Amniotic stem cell (primary cell): Measurements from ENCODE around the gene KCNA1.
"Not testable (repeated sequence)": the region's sequence is repeated elsewhere in the genome, so short reads cannot be mapped to it uniquely, and the experiment has no call there.

Experiments used
- DNase-seq: peaks from one replicate; lab custom pipeline; 2025; lab: John Stamatoyannopoulos, UW

The KCNA1 gene

DNA sequence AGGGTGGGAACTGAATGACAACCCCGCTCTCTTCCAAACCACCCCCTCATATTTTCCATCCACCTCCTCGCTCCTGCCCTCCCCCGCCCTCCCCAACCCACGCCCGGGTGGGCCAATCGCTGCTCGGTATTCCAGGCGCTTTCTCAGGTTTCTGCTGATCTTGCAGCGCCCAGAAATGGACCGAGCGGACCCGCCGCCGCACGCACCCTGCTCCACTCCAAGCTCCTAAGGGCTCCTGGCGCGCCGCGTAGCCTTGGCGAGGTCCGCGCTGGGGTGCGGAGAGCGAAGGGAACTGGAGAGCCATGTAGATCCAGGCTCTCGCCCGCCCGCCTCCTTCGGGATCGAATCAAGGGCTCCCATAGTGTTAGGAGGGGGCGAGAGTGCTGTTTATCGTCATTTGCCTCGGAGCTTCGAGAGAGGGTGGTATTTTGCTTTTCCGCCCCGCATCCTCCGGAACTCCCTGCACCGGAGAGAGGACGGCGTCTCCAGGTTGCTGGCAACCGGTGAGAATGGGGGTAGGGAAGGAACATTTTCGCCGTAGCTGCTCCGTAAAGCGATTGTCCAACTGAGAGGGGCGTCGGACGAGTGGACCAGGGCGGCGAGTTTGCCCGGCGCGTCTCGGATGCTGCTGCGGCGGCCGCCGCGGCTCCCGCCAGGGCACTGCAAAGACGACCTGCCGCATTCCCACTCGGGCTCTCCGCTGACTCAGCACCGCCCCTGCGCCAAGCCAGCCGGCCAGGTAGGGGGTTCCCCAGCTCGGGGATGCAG lies at the start of gene KCNA1:
KCNA1 (plus strand) TSS at position 172 of the 768 bp plus-strand sequence. CDS start 1,474 bp downstream, outside the sequence.
- DNase-seq, result no peak

GRCh38 chr12:4860741-4861140 lies 49.0 kb upstream of the KCNA1 start:
- no peak for DNase-seq

- DNase-seq, result no peak
Measured at GRCh38 chr12:4862809-4863208, 46.9 kb upstream of the KCNA1 start.

GRCh38 chr12:4864575-4864974 lies 45.1 kb upstream of the KCNA1 start:
- DNase-seq, result no peak

GRCh38 chr12:4865246-4865645 lies 44.5 kb upstream of the KCNA1 start:
- no peak for DNase-seq

DNA sequence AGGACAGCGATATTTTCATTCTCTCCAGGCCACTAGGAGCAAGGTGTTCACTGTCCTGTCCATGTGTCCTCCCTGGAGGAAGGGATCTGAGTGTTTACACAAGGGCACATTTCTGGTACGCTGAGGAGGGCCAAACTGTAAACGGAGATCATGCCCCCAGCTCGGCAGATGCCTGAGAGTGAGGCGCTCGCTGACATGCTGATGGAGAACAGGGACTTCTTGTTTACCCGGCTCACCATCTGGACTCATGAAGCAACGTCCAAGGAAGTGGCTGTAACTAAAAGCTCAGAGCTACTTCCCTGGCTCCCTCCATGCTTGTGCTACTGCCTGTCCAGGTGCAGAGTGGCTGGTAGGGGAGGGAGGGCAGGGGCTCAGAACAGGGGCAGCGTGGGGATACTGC lies 43.4 kb upstream of the KCNA1 start:
- DNase-seq, result no peak

- DNase-seq, result no peak
Measured at GRCh38 chr12:4867384-4867783, 42.3 kb upstream of the KCNA1 start.

DNA sequence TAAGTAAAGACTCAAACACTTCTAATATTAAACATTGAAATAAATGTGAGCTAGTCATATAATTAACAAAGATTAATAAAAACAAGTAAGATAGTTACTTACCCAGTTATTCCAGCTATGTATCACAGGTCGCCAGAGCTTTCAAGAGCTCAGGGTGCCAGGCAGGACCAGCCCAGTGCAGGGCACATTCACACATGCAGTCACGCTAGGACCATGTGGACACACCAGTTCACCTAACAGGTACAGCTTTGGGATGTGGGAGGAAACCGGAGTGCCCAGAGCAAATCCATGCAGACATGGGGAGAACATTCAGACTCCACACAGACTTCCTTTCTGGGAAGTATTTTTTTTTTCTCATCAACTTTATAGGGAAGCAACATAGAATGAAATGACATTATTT lies 39.3 kb upstream of the KCNA1 start:
- DNase-seq, result no peak

GRCh38 chr12:4871514-4871913 lies 38.2 kb upstream of the KCNA1 start:
- DNase-seq, result no peak

DNA sequence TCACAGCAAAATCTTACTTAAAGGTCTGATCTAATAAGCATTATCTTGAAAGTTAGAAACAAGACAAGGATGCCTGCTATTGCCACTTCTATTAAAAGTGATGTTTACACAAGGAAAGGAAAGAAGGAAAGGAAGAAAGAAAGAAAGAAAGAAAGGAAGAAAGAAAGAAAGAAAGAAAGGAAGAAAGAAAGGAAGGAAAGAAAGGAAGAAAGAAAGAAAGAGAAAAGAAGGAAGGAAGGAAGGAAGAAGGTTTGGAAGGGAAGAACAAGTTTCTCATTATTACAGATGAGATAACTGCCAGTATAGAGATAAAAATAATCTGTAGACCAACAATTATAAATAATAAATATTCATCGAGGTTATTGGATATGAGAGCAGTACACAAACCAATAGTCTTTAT lies 35.8 kb upstream of the KCNA1 start:
- DNase-seq, result no peak

DNA sequence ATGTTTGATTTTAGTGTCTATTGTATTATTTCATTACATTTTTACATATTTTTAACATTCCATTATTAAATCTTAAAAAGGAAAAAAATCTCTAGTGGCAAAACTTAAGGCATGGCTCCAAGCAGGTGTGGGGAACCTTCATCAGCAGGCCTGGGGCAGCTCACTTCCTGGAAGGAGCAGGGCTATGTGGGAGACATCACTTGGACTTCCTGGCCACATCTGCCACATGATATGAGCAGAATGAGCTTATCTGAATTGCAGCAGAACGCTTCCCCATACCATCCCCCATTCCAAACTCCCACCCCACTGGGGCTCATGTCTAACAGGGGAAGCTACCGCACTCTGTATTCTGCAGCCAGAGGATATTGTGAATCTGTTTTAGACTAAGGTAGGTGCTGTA lies 35.0 kb upstream of the KCNA1 start:
- no peak for DNase-seq

DNA sequence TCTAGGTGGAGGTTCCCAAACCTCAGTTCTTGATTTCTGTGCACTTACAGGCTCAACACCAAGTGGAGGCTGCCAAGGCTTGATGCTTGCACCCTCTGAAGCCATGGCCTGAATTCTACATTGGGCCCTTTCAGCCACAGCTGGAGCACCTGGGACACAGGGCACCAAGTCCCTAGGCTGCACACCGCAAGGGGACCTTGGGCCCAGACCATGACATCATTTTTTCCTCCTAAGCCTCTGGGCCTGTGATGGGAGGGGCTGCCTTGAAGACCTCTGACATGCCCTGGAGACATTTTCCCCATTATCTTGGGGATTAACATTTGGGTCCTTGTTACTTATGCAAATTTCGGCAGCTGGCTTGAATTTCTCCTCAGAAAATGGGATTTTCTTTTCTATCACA lies 30.2 kb upstream of the KCNA1 start:
- not testable (repeated sequence) for DNase-seq

DNA sequence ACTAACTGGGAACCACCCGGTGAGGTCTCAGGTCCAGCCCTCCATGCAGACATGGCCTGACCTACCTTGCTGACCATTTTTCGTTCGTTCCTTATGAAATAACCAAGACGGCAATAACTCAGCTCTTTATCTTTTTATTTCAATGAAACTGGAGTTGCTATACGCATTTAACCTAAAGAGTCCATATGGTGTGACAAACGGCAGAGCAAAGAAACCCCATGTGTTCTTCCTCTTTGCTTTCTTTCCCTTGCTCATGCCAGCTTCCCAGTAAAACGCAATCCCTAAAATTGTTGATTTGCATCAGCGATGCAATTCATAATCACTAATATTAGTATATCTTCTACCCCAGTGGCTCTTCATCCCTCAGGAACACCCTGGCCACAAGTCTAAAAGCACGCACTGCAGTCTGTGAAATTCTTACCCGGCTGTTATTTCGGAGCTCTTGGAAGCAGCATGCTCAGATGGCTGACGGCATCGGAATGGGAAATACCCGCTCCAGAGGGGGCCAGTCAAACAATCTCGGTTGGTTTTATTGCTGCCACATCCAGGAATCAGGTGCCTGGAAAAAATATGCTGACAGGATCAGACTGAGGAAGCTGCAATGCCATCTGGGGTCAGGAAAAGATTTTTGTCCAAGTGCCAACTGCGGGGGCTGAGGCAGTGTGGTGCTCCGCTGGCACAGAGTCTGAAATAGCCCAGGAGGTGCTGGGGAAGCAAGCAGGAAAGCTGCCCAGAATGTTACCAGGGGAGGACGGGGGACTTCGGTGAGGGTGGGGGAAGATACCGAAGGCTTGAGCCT lies 28.2 kb upstream of the KCNA1 start:
- DNase-seq, result no peak

GRCh38 chr12:4891866-4892265 lies 17.8 kb upstream of the KCNA1 start:
- no peak for DNase-seq

- no peak for DNase-seq
Measured at GRCh38 chr12:4892418-4892817, 17.3 kb upstream of the KCNA1 start.

- DNase-seq, result no peak
Measured at GRCh38 chr12:4894019-4894418, 15.7 kb upstream of the KCNA1 start.

- DNase-seq, result no peak
Measured at GRCh38 chr12:4899364-4899763, 10.3 kb upstream of the KCNA1 start.

GRCh38 chr12:4900327-4900726 lies 9.4 kb upstream of the KCNA1 start:
- peak; percentile 52 for DNase-seq

DNA sequence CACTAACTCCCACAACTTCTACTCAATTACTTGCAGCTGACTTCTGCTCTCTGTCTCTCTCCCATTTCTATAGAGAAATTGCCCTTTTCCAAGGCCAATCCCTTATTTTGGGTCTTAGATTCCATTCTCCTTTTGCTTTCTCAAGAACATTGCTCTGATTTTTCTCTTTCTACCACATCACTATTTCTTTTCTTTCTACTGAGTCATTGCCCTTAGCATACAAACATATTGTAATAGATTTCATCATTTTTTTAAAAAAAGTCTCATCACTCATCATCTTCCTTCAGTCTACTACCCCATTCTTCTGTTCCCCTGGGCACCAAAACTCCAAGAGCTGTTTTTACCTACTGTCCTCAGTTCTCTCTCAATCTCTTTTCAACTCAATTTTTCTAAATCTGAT lies 4.4 kb upstream of the KCNA1 start:
- DNase-seq, result no peak

DNA sequence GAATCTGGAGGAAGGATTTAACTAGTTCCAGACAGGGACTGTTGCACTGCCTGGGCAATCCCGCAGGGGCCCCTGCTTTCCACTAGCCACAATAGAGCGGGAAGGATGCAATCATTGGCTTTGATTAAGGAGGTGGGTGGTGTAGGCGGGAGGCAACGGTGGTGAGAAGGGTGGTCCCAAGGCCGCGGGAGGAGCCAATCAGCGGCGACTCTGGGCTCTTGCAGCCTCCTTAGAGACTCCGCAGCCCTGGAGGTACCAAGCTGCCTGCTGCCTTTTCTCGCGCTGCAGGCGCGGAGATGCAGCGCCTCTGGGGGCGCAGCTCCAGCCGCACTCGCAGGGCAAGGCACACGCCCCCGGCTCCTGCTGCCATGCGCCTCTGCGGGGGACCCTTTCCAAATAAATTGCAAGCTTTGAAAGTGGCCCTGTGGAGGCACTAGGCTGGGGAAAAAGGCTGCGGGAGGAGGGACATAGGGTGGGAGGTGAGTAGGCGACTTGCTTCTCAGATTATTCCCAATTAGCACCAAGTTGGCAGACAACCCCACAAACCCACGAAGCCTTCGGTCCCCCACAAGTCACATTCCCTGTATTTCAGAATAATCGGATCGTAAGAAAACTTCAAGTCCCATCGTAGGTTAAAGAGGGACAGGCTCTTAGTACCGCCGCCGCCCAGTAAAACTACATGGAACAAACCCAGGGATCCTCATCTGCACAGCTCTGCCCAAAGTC lies 858 bp upstream of the KCNA1 start:
- no peak for DNase-seq

- no peak for DNase-seq
Measured at GRCh38 chr12:4909410-4909733, 333 bp upstream of the KCNA1 start.

- no peak for DNase-seq
Measured at GRCh38 chr12:4910502-4911315, 1.0 kb downstream of the KCNA1 start.
